C4-2B (cell line): Measurements from ENCODE around the gene GRK7.

ENCODE experiments used
- ZFX ChIP-seq: fragments of 450-650 bp; IDR thresholded peaks from 2 replicates; pipeline ENCODE4 v1.6.1; 2017
- TF ChIP-seq, protein P1 (sequence below): fragments of 450-650 bp; conservative IDR thresholded peaks from 2 replicates; pipeline ENCODE4 v1.5.1; 2017; ENCODE audit warnings: mild to moderate bottlenecking

DNA sequence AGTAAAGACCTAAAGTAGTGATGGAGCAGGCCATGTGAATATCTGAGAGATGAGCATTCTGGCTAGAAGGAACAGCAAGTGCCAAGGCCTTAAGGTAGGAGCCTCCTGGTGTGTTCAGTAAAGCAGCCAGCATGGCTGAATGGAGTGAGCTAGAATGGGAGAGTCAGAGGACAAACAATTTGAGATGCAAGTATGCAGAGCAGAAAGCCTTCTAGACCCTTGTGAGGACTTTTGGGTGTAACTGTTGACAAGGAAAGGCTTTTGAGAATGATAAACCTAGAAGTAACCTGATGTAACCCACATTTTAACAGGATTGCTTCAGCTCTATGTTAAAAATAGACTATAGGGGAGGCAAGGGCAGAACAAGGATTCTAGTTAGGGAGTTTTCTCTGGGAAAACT lies 40.0 kb upstream of the GRK7 start:
- TF ChIP-seq, protein P1, sequence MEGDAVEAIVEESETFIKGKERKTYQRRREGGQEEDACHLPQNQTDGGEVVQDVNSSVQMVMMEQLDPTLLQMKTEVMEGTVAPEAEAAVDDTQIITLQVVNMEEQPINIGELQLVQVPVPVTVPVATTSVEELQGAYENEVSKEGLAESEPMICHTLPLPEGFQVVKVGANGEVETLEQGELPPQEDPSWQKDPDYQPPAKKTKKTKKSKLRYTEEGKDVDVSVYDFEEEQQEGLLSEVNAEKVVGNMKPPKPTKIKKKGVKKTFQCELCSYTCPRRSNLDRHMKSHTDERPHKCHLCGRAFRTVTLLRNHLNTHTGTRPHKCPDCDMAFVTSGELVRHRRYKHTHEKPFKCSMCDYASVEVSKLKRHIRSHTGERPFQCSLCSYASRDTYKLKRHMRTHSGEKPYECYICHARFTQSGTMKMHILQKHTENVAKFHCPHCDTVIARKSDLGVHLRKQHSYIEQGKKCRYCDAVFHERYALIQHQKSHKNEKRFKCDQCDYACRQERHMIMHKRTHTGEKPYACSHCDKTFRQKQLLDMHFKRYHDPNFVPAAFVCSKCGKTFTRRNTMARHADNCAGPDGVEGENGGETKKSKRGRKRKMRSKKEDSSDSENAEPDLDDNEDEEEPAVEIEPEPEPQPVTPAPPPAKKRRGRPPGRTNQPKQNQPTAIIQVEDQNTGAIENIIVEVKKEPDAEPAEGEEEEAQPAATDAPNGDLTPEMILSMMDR, result no peak
- TF ChIP-seq ZFX, result no peak
